Stimulated activated CD8-positive, alpha-beta memory T cell treated with anti-CD3 and anti-CD28 coated beads, Interleukin-4, amount 100 ng/mL, for 4 hours (primary cell): ENCODE data around the gene CCDC112.

Source experiments
- DNase-seq, 2 donors: peaks; one replicate each; pipeline ENCODE4 v3.0.0-alpha.2; 2020; ENCODE audit warnings: low read depth in 2 of 2, low spot score in 1 of 2

The CCDC112 gene

DNA sequence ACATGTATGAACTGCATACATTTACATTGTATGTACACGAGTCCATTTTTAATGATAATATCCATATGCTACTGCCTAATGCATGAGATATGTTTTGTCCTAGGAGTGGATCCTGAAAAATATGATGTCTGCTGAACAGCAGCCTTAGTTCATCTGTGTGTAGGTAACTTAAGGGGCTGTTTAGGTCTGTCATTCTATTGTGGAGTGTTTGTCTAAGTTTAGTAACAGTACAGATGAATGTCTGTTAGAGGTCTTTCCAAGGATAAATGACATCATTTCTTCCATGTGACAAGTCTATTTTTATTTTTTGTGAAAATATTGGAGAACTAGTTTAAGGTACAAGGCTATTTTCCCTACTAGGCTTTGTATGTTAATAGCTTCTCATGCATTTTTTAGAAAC lies 22.6 kb upstream of the CCDC112 start:
- DNase-seq = no peak

DNA sequence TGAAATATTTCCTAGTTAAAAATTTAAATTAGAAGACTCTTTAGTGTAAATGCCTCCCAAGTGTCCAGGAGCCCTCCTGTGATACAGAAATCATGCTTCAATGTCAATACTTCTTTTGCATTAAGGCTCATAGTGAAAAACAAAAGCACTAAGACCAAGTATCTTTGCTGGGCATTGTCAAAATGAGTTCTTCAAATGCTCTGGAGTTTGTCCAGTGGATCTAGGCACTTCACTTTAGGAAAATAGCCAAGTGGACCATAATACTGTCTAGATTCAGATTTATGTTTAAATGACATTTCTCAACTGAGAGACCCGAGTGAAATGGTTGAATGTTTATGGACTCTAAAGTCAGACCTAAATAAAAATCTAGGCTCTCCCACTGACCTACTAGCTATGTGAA lies 21.3 kb upstream of the CCDC112 start:
- DNase-seq = no peak

DNA sequence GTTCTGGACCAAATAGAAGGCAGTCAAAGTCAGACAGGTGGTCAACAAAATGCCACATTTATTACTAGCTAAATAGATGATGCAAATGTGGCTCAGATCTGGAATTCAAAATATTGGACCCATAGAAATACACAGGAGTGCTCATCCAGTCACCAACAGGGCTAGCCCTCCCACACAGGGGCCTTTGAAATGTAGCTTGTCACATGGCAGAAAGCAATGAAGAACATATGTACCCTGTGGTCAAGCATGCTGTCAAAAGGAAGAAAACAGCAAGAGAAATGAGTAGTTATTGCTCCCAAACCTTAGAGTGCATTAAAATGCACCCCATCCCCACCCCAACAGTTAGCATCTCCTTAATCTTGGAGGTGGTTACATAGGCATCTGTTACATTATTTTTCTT lies 20.9 kb upstream of the CCDC112 start:
- DNase-seq = no peak

DNA sequence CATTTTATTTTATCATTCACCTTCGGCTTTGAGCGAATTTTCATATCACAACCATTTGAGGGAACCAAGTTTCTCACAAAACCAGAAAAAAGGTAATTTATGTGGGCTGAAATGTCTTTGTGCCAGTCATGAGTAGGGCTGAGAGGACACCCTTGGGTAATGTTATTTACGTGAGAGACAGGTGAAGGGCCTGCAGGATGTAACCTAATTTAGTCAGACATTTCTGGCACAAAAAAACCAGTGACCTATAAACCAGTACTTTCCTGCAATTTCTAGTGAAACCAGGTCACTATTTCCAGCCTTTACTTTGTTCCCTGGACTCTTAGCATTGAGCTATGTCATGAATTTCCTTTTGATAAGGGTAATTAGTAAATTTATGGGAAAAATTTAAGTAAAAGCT lies 17.2 kb upstream of the CCDC112 start:
- no peak for DNase-seq

DNA sequence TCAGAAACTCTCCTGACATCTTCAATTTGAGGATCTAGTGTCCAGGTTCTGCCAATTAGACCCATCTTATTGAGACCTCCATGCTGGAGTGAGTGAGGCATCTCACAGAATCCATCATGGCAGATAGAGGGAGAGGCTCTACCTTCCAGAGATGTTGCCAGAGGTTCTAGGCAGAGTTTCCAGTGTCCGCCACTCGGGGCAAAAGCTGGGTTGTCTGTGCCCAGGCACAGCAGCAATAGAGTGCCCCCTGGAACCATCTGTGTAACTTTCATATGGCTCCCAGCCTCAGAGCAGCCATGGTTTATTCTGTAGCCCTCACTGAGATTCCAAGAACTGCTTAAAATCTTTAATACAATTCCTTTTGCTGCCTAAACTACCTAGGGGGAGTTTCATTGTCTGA lies 16.6 kb upstream of the CCDC112 start:
- no peak for DNase-seq

DNA sequence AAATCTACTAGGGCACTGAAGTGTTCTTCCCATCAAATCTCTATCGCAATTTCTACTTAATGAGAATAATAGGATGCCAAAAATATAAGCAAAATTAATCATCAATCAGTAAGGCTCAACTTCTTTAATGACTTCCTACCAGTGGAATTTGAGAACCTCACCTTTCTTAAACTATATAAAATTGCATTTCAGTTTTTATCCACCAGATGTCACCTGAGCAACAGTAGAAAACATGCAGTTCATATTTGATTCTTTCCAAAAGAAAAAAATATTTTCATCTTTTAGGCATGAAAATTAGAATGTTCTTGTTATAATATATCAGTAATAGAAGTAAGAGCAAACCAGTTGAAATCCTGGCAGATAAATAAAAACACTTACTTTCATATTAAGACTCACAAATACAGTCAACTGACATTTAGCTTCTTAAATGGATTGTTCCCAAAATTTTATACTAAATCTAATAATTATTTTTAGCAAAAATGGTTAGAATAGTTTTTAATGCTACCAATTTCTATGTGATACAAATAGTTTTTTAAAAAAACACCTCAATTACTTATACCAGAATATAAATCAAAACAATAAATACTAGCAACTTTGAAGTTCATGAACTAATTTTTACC lies 13.4 kb upstream of the CCDC112 start:
- DNase-seq = no peak

DNA sequence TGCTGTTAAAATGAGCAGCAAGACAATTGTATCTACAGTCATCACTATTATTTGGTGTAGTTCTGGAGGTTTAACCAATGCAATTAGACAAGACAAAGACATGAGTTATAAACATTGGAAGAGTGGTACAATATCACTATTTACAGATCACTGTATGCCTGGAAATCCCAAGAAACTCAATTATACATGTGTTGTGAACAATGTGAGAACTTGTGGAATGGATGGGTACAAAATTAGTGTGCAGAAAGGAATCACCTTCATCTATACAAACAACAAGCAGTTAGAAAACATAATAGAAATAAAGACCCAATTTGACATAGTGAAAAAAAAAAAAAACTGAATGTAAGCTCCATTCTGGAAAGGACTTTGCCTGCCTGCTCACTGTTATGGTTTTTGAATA lies 12.4 kb upstream of the CCDC112 start:
- no peak for DNase-seq

DNA sequence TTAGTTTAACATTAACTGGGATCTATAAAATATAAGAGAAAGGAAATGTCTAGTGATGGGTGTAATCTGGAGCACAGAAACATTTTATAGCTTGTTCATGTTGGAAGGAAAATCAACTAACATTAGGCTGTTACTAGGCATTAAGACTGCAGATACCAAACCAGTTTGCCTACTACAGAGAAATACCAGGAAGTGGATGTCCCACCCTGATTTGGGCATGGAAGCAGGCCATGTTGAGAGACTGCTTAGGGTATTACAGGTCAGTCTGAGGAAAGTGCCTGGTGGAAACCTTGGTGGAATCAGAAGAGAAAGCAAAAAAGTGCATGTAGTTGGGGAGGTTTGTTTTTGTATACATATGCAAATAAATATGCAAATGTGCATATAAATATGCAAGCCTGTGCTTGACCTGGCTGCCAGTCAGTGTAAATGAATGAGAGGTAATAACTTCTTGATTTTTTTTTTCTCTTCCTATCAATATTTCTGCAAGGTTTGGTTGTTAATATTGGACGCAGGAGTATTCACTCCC lies 9.6 kb upstream of the CCDC112 start:
- DNase-seq = no peak

DNA sequence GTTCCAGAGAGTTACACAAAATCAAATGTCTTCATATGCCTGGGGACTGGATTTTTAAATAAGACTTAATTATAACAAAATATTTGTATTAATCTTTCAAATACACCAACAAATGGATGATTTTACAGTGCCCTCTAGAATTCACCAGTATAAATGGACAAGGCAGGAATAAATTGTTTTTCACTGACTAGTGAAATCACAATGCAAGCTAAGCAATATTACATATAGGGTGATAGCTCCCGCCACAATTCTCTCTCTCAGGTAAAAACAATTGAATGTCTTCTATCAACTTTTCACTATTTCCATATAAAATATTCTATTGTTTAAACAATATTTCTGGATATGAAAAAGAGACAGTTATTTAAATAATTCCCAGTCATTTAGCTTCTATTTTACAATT lies 8.0 kb upstream of the CCDC112 start:
- DNase-seq = no peak

DNA sequence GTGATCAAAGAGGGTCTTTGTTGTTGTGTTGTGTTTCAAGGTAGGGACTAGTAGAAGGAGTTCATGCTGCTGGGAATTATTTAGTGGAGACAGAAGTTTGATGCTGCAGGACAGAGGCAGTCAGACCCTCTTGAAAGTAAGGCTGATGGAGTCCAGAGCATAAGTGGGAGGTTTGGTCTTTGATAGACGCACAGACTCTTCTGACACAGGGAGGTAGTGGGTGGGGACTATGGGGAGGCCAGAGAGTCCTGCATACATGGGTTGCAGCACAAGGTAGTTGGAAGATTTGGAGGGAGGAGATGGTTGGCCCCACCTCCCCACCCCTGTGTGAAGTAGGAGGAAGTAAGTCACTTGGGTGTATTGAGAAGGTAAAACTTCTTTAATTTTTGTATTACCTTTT lies 2.4 kb upstream of the CCDC112 start:
- no peak for DNase-seq

DNA sequence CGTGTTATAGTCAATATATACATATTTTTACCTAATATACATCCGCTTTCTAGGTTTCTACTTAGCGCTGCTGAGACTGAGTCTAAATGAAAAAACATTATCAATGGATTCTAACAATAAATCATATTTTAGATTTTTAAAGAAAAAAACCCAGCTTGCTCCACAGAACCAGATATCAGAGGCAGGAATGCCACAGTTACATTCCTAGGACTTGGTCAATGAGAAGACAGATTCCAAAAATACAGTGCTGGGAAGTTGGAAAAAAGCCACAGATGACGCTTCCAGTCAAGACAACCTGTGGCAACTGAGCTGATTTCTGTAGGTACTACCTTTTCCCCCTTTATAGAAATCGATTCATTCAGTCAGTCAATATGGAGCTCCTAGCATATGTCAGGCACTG lies 577 bp upstream of the CCDC112 start:
- no peak for DNase-seq

DNA sequence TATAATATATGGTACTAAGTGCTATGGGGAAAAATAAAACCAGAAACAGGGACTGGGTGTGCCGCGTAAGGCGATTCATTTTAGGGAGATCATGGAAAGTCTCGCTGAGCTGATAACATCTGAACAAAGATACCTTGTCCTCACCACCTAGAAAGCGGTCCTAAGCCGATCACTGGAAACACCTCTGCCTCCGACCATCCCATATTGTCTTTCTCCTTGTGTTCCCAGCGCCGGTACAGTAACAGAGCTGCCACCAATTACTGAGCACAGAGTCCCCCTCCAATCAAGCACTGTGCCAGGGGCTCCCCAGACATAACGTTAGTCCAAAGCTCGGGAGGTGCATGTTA lies 704 bp downstream of the CCDC112 start:
- DNase-seq = no peak

DNA sequence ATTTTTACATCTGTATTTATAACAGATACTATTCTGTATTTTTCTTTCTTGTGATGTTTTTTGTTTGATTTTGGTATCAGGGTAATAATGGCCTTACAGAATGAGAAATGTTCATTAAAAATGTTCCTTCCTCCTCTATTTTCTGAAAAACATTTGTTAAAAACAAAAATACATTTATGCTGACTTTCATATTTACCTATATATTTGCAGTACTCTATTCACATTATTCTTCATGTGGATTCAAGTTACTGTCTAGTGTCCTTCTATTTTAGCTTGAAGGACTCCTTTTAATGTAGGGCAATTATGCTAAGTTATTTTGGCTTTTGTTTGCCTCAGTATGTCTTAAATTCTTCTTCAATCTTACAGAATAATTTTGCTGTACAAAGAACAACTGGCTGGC lies 5.1 kb downstream of the CCDC112 start:
- DNase-seq = no peak

DNA sequence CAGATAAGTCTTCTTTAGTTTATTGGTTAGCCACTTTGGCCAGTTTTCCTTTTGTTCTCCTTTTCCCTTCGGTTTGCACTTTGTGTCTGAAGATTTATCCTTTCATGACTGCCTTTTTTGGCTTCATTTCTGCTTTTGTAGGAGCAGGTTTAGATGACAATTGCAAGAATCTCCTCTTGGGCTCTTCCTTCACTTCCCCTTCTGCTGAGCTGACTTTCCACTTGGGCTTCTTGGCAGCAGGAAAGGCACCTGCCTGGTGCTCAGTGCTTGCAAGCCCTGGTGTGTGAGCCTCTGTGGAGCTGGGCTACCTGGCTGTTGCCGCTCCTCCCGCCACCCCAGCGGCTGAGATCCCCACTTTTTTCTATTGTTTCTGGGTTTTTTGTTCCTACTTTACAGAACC lies 7.3 kb downstream of the CCDC112 start:
- no peak for DNase-seq

DNA sequence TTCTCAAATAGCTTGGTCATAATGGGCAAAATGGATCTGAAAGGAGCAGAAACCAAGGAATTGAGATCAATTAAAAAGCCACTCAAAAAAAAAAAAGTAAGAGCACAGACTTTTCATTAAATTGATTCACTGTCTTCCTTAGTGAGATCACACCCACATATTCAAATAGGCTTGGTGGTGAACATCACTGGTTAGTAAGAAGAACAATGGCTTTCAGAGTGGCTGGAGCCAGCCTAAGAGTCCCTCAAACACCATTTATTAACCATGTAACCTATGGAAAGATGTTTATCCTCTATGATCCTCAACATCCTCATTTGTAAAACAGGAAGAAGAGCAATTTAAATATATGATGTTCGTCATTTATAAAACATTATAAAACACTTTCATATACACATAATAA lies 12.4 kb downstream of the CCDC112 start:
- DNase-seq = no peak

DNA sequence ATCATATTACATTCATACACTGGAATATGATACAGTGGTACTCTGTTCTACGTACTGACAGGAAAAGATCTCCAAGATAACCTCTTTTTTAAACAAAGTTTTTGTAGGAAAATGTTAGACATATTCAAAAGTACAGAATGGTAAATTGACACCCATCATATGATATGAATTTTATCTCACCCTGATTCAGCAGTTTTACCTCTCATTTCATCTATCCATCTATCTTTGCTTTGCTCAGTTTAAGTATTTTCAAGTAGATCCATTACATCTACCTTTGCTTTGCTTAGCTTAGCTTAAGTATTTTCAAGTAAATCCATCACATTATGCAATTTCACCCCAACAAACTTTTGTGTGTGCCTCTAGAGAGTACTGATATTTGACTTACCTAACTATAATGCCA lies 14.3 kb downstream of the CCDC112 start:
- no peak for DNase-seq

DNA sequence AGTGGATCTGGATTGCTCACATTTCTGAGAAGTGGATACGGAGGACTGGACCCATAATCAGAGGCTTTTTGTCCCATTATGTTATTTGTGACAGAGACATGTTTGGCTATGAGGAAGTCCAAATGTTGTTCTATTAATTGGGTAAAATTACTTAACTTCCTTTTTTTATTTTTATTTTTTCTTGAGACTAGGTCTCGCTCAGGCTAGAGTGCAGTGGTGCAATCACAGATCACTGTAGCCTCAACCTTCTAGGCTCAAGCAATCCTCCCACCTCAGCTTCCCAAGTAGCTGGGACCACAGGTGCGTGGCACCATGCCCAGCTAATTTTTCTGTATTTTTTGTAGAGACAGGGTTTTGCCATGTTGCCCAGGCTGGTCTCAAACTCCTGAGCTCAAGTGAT lies 21.9 kb downstream of the CCDC112 start:
- DNase-seq = no peak

DNA sequence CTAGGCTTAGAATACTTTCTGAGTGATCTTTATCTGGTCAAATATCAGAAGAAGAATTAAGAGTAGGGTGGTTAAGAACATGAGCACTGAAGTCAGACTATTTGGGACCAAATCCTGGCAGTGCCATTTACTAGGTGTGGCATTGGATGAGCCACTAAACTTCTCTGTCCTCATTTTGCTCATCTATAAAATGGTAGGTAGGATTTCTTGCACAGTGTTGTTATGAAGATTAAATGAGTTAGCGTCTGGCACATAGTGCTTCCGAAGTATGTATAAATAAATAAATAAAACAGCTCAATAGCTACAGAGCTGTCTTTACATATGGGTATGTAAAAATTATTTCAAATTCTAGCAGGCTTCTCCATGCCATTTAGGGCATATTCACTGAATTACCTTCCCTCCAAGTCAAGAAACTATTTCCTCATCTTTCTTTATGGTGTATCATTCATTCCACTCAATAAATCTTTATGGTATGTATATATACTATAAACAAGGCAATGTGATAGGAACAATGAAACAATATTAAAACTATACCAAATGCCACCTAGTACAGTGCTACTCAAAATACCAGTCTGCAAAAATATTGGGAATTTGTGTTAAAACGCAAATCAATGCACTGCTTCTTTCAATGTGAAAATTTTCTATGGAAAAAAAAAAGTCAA lies 24.0 kb downstream of the CCDC112 start:
- no peak for DNase-seq

DNA sequence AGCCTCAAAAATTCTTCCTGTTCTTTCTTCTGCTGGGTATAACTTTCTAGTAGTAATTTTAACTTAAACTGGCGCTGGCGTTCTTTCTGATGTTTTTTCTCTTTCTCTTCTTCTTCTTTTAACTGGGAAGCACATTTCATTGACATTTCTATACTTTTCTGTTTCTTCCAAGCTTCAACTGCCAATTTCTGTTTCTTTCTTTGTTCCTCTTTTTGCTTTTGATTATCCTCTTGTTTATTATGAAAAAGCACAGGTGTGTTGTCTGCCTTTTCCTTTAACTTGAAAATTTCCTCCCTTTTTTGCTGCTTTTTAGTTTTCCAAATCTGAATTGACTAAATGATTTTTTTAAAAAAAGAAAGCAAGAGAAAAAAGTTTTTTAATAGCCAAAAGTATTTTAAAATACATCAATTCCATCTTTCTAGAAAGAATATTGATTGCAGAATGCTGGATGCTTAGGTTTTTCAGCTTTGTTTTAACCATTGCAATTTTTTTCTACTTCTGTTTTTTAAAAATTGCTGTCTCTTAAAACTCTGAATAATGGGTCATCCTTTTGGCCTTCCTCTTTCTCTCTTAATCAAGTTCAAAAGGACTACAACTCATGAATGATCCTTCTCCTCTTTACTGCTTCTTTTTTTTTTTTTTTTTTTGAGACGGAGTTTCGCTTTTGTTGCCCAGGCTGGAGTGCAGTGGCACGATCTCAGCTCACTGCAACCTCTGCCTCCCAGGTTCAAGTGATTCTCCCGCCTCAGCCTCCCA lies 25.0 kb downstream of the CCDC112 start:
- DNase-seq = no peak

DNA sequence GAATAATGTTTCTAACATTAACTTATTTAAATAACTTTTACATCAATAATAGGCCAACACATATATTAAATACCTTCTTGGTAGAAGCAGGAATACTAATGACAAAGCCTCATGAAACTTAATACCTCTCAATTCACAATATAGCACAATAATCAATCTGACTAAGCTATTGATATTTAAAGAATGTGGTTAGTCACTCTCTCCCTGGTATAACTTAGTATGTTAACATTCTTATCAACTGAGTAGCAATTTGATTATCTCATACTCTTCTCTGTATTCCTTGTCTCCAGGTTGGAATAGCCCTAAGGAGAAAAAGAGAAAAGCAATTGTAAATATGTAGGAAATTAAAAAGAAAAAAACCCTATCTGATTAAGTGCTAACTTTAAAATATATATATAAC lies 28.8 kb downstream of the CCDC112 start:
- DNase-seq = no peak

DNA sequence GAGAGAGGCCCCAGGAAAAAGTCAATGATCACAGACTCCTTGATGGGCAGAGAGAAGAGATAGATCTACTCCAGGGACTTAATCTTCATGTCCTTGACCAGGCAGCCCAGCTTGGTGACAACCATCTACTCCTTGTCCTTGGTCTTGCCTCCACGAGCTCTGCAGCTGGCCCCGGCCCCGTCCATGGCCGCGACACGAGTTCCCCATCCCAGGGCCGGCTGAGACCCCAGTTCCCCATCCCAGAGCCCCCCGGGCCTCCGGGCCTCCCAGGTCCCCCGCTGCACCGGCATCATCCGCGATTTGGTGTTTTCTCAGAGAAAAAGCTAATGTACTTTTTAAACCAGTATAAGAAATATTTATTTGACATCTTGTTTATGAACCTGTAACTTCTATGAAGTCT lies 31.2 kb downstream of the CCDC112 start:
- no peak for DNase-seq

DNA sequence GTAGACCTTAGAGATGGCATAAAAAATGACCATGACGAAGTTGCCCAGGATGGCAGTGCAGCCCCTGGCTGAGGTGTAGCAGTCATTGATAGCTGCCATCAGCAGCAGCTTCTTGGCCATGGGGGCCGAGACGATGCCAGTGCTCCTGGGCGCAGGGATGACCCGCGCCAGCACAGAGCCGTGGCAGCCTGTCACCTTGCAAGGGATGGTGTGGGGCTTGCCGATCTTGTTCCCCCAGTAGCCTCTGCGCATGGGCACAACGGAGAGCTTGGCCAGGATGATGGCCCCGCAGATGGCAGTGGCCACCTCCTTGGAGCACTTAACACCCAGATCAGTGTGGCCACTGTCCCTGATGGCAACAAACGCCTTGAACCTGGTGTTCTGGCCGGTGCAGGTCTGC lies 31.7 kb downstream of the CCDC112 start:
- no peak for DNase-seq

DNA sequence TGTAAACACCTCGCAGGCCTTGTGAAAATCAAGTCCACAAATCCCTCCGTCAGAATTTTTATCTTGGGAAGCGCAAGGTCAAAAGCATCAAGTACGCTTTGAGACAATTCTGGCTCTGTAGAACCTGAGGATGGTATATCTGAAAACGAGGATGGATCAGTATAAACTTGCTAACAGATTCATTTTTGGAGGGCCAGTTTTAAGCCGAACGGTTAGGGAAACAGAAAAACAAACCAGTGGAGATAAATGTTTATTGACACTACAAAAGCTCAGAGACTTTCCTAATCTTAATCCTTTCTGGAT lies 33.4 kb downstream of the CCDC112 start:
- no peak for DNase-seq
